Left lung (tissue), 10 donors: Measurements from ENCODE around the gene OPCML. TPM values are rescaled to one million over a fixed set of nuclear protein-coding genes. Genes with fewer than 3 reads are reported as not detected.

Experiments
- ATAC-seq: fragments of 200-7000 bp; cut with Tn5 transposase; one replicate; pipeline ENCODE4 v1.9.1; 2020; ENCODE audit warnings: moderate library complexity
- DNase-seq, 4 donors: peaks; one replicate each; pipeline ENCODE4 v3.0.0-alpha.2; 2013 to 2020
- H3K27ac ChIP-seq, 2 donors: fragments of 200-600 bp; sonication (generic) in 1 of 2; one replicate each; pipeline versions ENCODE4 v1.5.0 to v1.8.0; 2020 to 2021
- H3K27me3 ChIP-seq, 2 donors: fragments of 200-600 bp; sonication (generic) in 1 of 2; one replicate each; pipeline versions ENCODE4 v1.5.0 to v1.8.0; 2020 to 2021
- H3K36me3 ChIP-seq, 2 donors: fragments of 200-600 bp; sonication (generic) in 1 of 2; one replicate each; pipeline versions ENCODE4 v1.5.0 to v1.8.0; 2020 to 2021
- H3K4me1 ChIP-seq, 2 donors: fragments of 200-600 bp; one replicate each; pipeline ENCODE4 v1.8.0; 2021
- H3K4me3 ChIP-seq, 2 donors: fragments of 200-600 bp; sonication (generic) in 1 of 2; one replicate each; pipeline versions ENCODE4 v1.5.0 to v1.8.0; 2020 to 2021; ENCODE audit warnings: mild to moderate bottlenecking in 1 of 2
- H3K9me3 ChIP-seq, 2 donors: fragments of 200-600 bp; sonication (generic) in 1 of 2; one replicate each; pipeline versions ENCODE4 v1.5.0 to v1.8.0; 2020 to 2021
- CTCF ChIP-seq, 2 donors: fragments of 200-600 bp; sonication (generic) in 1 of 2; IDR thresholded peaks; one replicate each; pipeline versions ENCODE4 v1.5.0 to v1.8.0; 2021; ENCODE audit warnings: antibody characterized with exemption in 2 of 2
- intact Hi-C, 2 donors: fragments of 100-400 bp; cut with DNase I; formaldehyde crosslinking; loops; one replicate each; pipeline versions ENCODE4 v1.11.2 to v1.14.2; 2022
- polyA plus RNA-seq, 6 donors: library from polyadenylated mRNA; unstranded; fragments of 120-200 nt; gene quantifications; one replicate each; pipeline ENCODE4 v1.2.1, GENCODE V29; 2013; ENCODE audit not compliant: insufficient read length in 6 of 6
- total RNA-seq, 2 donors: library from RNA; stranded (reverse); fragmentation: NEBNext Ultra II Directional; extraction: Animal tissue kit (Norgen Biotek cat#: 25700); gene quantifications; one replicate each; pipeline ENCODE4 v1.2.1, GENCODE V29; 2021
- donor health status: DM: no; HTN: yes; CAD: no.
- donor health status: DM: no; HTN: no; CAD: no.

The OPCML gene
- total and polyA plus RNA-seq, 8 donors: 0.98 to 5.3 (median 1.9) TPM; not detected in 2

GRCh38 chr11:133402551-133402950, 129.8 kb downstream of the OPCML start:
- H3K4me3 ChIP-seq: no peak overlapping the region
- no peaks in the 10 kb centered on the region for H3K36me3 ChIP-seq
- no peaks in the 10 kb centered on the region for H3K27me3 ChIP-seq
- no peak for ATAC-seq
- DNase-seq: no peak
- H3K9me3 ChIP-seq: no peaks in the 10 kb centered on the region
- TF ChIP-seq CTCF (IDR thresholded peaks at IDR 0.05): no peak
- no peaks in the 10 kb centered on the region for H3K4me1 ChIP-seq
- intact Hi-C loops: no loop called here
- H3K27ac ChIP-seq: no peak overlapping the region

GRCh38 chr11:133399855-133400625, 132.3 kb downstream of the OPCML start:
- Histone ChIP-seq H3K4me3 (no peak overlapping the region), H3K27me3 (no peaks in the 10 kb centered on the region), H3K27ac (no peak overlapping the region), H3K36me3 (no peaks in the 10 kb centered on the region), H3K4me1 (no peaks in the 10 kb centered on the region), H3K9me3 (no peaks in the 10 kb centered on the region)
- DNase-seq (no peak), ATAC-seq (peak; percentile 78)
- no peak for TF ChIP-seq CTCF (IDR thresholded peaks at IDR 0.05)
- intact Hi-C loops: no loop called here

- no peaks in the 10 kb centered on the region for H3K9me3 ChIP-seq
- H3K4me1 ChIP-seq: no peaks in the 10 kb centered on the region
- H3K27ac ChIP-seq: no peak overlapping the region
- ATAC-seq: no peak
- DNase-seq: no peak
- H3K27me3 ChIP-seq: no peaks in the 10 kb centered on the region
- TF ChIP-seq CTCF (IDR thresholded peaks at IDR 0.05): no peak
- H3K4me3 ChIP-seq: no peak overlapping the region
- H3K36me3 ChIP-seq: no peaks in the 10 kb centered on the region
- intact Hi-C loops: no loop called here
Observed at GRCh38 chr11:133399294-133399693, 133.0 kb downstream of the OPCML start.

- no peak for TF ChIP-seq CTCF (IDR thresholded peaks at IDR 0.05)
- no peaks in the 10 kb centered on the region for H3K4me1 ChIP-seq
- no peaks in the 10 kb centered on the region for H3K27me3 ChIP-seq
- H3K9me3 ChIP-seq: no peaks in the 10 kb centered on the region
- no peak overlapping the region for H3K4me3 ChIP-seq
- no peak for ATAC-seq
- no peak for DNase-seq
- intact Hi-C loops: no loop called here
- H3K36me3 ChIP-seq: no peaks in the 10 kb centered on the region
- no peak overlapping the region for H3K27ac ChIP-seq
Observed at GRCh38 chr11:133390803-133391202, 141.5 kb downstream of the OPCML start.

GRCh38 chr11:133388975-133389568, 143.2 kb downstream of the OPCML start:
- H3K4me1 ChIP-seq: no peaks in the 10 kb centered on the region
- ATAC-seq (peak; percentile 17), DNase-seq (no peak)
- TF ChIP-seq CTCF (IDR thresholded peaks at IDR 0.05): no peak
- no peak overlapping the region for H3K4me3 ChIP-seq
- H3K27me3 ChIP-seq: no peaks in the 10 kb centered on the region
- intact Hi-C loops: no loop called here
- no peak overlapping the region for H3K27ac ChIP-seq
- no peaks in the 10 kb centered on the region for H3K36me3 ChIP-seq
- no peaks in the 10 kb centered on the region for H3K9me3 ChIP-seq
